Activated naive CD4-positive, alpha-beta T cell treated with anti-CD3 and anti-CD28 coated beads, Interleukin-2, amount 10 ng/mL, durations not matched to agents 5 hours and 36 hours (primary cell): ENCODE measurements around the gene DIMT1. TPM values are rescaled to one million over a fixed set of nuclear protein-coding genes. Genes with fewer than 3 reads are reported as not detected.

Experiments used
- total RNA-seq, 2 experiments: library from RNA; stranded (reverse); gene quantifications; one replicate each; pipeline ENCODE4 v1.2.3, GENCODE V29; 2021

The DIMT1 gene
- 10 to 100 TPM; 24.3 to 27.1 TPM for total RNA-seq

DNA sequence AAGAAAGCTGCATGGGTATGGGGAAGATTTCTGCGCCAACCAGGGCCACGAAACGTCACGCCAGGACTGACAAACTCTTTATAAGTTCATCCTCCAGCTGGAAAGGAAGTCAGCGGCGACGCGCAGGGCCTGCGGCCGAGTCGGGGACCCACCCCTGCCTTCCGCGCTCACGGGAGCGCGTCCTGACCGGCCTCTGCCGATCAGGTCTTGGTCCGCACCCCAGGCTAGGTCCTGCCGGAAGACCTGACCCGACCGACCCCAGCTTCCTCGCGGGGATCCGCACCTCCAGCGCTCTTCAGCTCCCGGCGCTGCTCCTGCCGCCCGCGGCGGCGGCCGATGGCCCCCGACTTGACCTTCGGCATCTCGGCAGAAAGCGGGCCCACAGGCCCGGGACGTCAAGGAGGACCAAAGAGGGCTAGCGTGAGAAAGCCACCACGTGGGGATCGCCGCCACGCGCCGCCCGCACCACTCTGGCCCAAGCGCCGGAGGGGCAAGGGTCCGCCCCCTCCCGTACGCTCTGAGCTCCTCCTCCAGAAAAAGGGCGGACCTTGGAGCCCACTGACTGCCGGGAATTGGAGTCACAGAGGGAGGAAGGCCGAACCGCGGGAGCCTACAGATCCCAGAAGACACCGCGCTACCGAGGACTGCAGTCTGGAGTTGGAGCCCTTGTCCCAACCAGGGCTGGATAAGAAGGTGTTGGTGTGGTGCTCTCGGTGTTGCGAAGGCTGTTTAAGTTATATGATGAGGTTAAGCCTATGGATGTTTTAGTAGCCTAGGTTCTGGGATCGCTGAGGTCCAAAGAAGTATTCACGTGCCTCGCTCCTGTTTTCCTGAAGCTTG lies at the start of gene DIMT1:
DIMT1 (minus strand) TSS at position 495 of the 840 bp plus-strand sequence; CDS start at position 362, 133 bp downstream.

DNA sequence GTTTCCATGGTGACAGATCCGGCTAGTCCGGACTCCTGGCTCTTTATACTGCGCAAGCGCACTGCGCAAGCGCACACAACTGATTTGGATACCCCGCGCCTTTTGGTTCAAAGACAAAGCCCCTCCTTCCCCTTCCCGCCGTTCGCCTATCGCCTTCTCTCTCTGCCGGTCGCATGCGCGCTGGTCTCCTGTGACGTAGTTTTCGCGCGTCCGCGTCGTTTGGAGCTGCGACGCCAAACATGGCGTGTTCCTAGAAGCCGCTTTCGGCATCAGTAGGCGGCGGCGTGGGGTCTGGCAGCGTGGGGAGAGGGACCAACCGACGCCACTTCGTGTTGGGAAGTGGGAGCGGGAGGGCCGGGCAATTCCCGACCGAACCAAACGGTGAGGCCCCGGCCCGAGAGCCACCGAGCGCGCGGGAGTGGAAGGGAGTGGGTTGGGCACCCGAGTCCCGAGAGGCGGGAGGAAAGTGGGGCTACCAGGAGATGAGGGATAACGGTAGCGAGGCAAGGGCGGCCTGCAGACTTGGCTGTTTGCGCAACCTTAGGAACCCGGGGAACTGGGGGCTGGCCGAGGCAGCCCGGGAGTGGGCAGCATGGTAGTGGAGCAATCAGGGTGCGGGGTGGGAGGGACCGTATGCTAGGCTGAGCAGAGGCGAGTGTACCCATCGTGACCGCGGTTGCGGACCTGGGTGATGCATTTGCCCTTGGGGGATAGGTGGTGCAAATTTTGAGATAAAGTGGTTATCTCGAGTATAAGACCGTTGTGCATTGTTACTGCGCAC lies 9.0 kb upstream of the DIMT1 start, which contains the start of gene IPO11:
IPO11 (plus strand) TSS at position 215 of the 781 bp plus-strand sequence. CDS start 24,517 bp downstream, outside the sequence.

Other genes starting within 250 kb of the DIMT1 start
- gene KIF2A, start 97.7 kb downstream of the DIMT1 start, total RNA-seq = 100 to 1,000 TPM; 131 to 135 TPM
- gene IPO11, start 8.9 kb upstream of the DIMT1 start, total RNA-seq = 10 to 100 TPM; 22.4 to 25.6 TPM
- under 1 TPM; 0.88 to 0.91 TPM for gene LRRC70, start 174.9 kb upstream of the DIMT1 start, total RNA-seq